Liver (tissue), 9 donors: ENCODE data around the gene SPRY2. TPM values are rescaled to one million over a fixed set of nuclear protein-coding genes. Genes with fewer than 3 reads are reported as not detected.

ENCODE experiments used
- DNase-seq: peaks from one replicate; pipeline ENCODE4 v3.0.0-alpha.2; 2017; ENCODE audit warnings: low spot score
- H3K27ac ChIP-seq, 2 donors: one replicate each; pipeline ENCODE4 v1.7.0; 2013; ENCODE audit warnings: inconsistent platforms in 2 of 2, low read length in 2 of 2, control low read depth in 1 of 2, low read depth in 1 of 2, mild to moderate bottlenecking in 1 of 2
- H3K27me3 ChIP-seq, 4 donors: one replicate each; pipeline versions ENCODE4 v1.6.1 to v1.7.0; 2013; ENCODE audit warnings: low read length in 3 of 4, inconsistent platforms in 1 of 4, mild to moderate bottlenecking in 1 of 4, moderate library complexity in 1 of 4; ENCODE audit not compliant: control insufficient read depth in 4 of 4, insufficient read depth in 4 of 4
- H3K36me3 ChIP-seq, 4 donors: one replicate each; pipeline versions ENCODE4 v1.6.1 to v1.7.0; 2013; ENCODE audit warnings: low read length in 3 of 4, mild to moderate bottlenecking in 3 of 4, low read depth in 1 of 4, moderate library complexity in 1 of 4; ENCODE audit not compliant: control insufficient read depth in 4 of 4, insufficient read depth in 3 of 4
- H3K4me1 ChIP-seq, 4 donors: one replicate each; pipeline versions ENCODE4 v1.6.1 to v1.7.0; 2013; ENCODE audit warnings: low read length in 3 of 4, mild to moderate bottlenecking in 3 of 4, moderate library complexity in 1 of 4; ENCODE audit not compliant: control insufficient read depth in 4 of 4, insufficient read depth in 4 of 4
- H3K4me3 ChIP-seq, 3 donors: one replicate each; pipeline versions ENCODE4 v1.6.1 to v1.7.0; 2013; ENCODE audit warnings: low read length in 3 of 3, control low read depth in 1 of 3, low read depth in 1 of 3, mild to moderate bottlenecking in 1 of 3
- H3K9ac ChIP-seq, 2 donors: one replicate each; pipeline ENCODE4 v1.7.0; 2013; ENCODE audit warnings: low read length in 2 of 2, mild to moderate bottlenecking in 2 of 2, moderate library complexity in 2 of 2, control low read depth in 1 of 2, low read depth in 1 of 2
- H3K9me3 ChIP-seq, 4 donors: one replicate each; pipeline versions ENCODE4 v1.6.1 to v1.7.0; 2013; ENCODE audit warnings: low read length in 3 of 4; ENCODE audit not compliant: control insufficient read depth in 4 of 4
- CTCF ChIP-seq: fragments of 150-350 bp; IDR thresholded peaks from 2 replicates; pipeline ENCODE4 v1.5.1; 2017; ENCODE audit warnings: improper control_type of control experiment, low read depth, low read length; ENCODE audit not compliant: missing input control
- EGR1 ChIP-seq, 2 donors: IDR thresholded peaks; 2 replicates each; pipeline ENCODE4 v1.6.1; 2016 to 2018; ENCODE audit warnings: antibody characterized with exemption in 2 of 2, low read depth in 2 of 2
- FOXA1 ChIP-seq: IDR thresholded peaks from 2 replicates; pipeline ENCODE4 v1.6.1; 2016; ENCODE audit warnings: antibody characterized with exemption
- GABPA ChIP-seq, 2 donors: IDR thresholded peaks in 1 of 2; conservative IDR thresholded peaks in 1 of 2; 2 replicates each; pipeline ENCODE4 v1.6.1; 2016; ENCODE audit warnings: antibody characterized with exemption in 2 of 2, mild to moderate bottlenecking in 1 of 2, moderate library complexity in 1 of 2
- HNF4A ChIP-seq, 2 donors: conservative IDR thresholded peaks; 2 replicates each; pipeline ENCODE4 v1.6.1; 2016; ENCODE audit warnings: antibody characterized with exemption in 2 of 2, mild to moderate bottlenecking in 2 of 2
- HNF4G ChIP-seq: IDR thresholded peaks from 2 replicates; pipeline ENCODE4 v1.6.1; 2016; ENCODE audit warnings: antibody characterized with exemption
- JUND ChIP-seq, 2 donors: IDR thresholded peaks; 2 replicates each; pipeline ENCODE4 v1.6.1; 2016; ENCODE audit warnings: antibody characterized with exemption in 2 of 2
- MAX ChIP-seq: IDR thresholded peaks from 2 replicates; pipeline ENCODE4 v1.6.1; 2016; ENCODE audit warnings: antibody characterized with exemption
- RAD21 ChIP-seq, 2 donors: IDR thresholded peaks; 2 replicates each; pipeline ENCODE4 v1.6.1; 2016; ENCODE audit warnings: antibody characterized with exemption in 2 of 2, mild to moderate bottlenecking in 2 of 2
- RXRA ChIP-seq, 2 donors: IDR thresholded peaks; 2 replicates each; pipeline ENCODE4 v1.6.1; 2017 to 2018; ENCODE audit warnings: antibody characterized with exemption in 2 of 2, mild to moderate bottlenecking in 1 of 2
- SP1 ChIP-seq: IDR thresholded peaks from 2 replicates; pipeline ENCODE4 v1.6.1; 2018; ENCODE audit warnings: antibody characterized with exemption, mild to moderate bottlenecking
- TAF1 ChIP-seq: conservative IDR thresholded peaks from 2 replicates; pipeline ENCODE4 v1.6.1; 2016; ENCODE audit warnings: antibody characterized with exemption, mild to moderate bottlenecking
- YY1 ChIP-seq: IDR thresholded peaks from 2 replicates; pipeline ENCODE4 v1.6.1; 2016; ENCODE audit warnings: antibody characterized with exemption, mild to moderate bottlenecking
- ZBTB33 ChIP-seq: IDR thresholded peaks from 2 replicates; pipeline ENCODE4 v1.6.1; 2016; ENCODE audit warnings: antibody characterized with exemption
- WGBS: extraction: QIAGEN DNeasy Blood & Tissue Kit; methylation state at CpG from one replicate; pipeline ENCODE4 v1.1.7; 2013; 5-methylcytosine and 5-hydroxymethylcytosine counted together
- polyA plus RNA-seq, 2 donors: library from polyadenylated mRNA; stranded (reverse) in 1 of 2; unstranded in 1 of 2; fragments of 200-250 nt in 1 of 2; fragments of >200 nt in 1 of 2; fragmentation: Nextera tagmentation in 1 of 2; extraction: Ambion mirVana in 1 of 2; gene quantifications; one replicate each; pipeline versions ENCODE4 v1.2.1 to v1.2.3, GENCODE V29; 2013 to 2015
- total RNA-seq, 2 donors: library from RNA; depleted of rRNA; stranded (reverse); fragments of >200 nt; gene quantifications; one replicate each; pipeline ENCODE4 v1.2.3, GENCODE V29; 2014
- TF ChIP-seq, protein P1 (sequence below): IDR thresholded peaks from 2 replicates; pipeline ENCODE4 v1.6.1; 2016; ENCODE audit warnings: antibody characterized with exemption
- TF ChIP-seq, protein P2 (sequence below): IDR thresholded peaks from 2 replicates; pipeline ENCODE4 v1.6.1; 2016; ENCODE audit warnings: antibody characterized with exemption, mild to moderate bottlenecking
- donor health status: healthy.
- donor health status: healthy.
- donor health status: healthy.
- donor health status: healthy.
- donor health status: healthy.

SPRY2 gene
- total and polyA plus RNA-seq, 4 donors: 4.8 to 20.1 (median 9.1) TPM

- H3K27me3 ChIP-seq: no peaks in the 10 kb centered on the region
- H3K36me3 ChIP-seq: no peaks in the 10 kb centered on the region
- no peaks in the 10 kb centered on the region for H3K4me1 ChIP-seq
- WGBS: 87% methylated on average over 3 of the region's 3 CpGs
- H3K9ac ChIP-seq: peak overlapping the region in 1 of 2 donors; percentile 13
- no peak for DNase-seq
- TF ChIP-seq, protein P1, sequence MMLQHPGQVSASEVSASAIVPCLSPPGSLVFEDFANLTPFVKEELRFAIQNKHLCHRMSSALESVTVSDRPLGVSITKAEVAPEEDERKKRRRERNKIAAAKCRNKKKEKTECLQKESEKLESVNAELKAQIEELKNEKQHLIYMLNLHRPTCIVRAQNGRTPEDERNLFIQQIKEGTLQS: no peak
- TF ChIP-seq HNF4G: no peak
- no peak for TF ChIP-seq SP1
- TF ChIP-seq ZBTB33: no peak
- no peak for TF ChIP-seq FOXA1
- no peak for TF ChIP-seq CTCF
- TF ChIP-seq HNF4A (conservative IDR thresholded peaks at IDR 0.05): no peak
- TF ChIP-seq MAX: no peak
- no peak for TF ChIP-seq RAD21 (IDR thresholded peaks at IDR 0.05)
- no peak for TF ChIP-seq GABPA (IDR thresholded peaks at IDR 0.05 in 1 of 2, conservative IDR thresholded peaks at IDR 0.05 in 1 of 2)
- TF ChIP-seq, protein P2, sequence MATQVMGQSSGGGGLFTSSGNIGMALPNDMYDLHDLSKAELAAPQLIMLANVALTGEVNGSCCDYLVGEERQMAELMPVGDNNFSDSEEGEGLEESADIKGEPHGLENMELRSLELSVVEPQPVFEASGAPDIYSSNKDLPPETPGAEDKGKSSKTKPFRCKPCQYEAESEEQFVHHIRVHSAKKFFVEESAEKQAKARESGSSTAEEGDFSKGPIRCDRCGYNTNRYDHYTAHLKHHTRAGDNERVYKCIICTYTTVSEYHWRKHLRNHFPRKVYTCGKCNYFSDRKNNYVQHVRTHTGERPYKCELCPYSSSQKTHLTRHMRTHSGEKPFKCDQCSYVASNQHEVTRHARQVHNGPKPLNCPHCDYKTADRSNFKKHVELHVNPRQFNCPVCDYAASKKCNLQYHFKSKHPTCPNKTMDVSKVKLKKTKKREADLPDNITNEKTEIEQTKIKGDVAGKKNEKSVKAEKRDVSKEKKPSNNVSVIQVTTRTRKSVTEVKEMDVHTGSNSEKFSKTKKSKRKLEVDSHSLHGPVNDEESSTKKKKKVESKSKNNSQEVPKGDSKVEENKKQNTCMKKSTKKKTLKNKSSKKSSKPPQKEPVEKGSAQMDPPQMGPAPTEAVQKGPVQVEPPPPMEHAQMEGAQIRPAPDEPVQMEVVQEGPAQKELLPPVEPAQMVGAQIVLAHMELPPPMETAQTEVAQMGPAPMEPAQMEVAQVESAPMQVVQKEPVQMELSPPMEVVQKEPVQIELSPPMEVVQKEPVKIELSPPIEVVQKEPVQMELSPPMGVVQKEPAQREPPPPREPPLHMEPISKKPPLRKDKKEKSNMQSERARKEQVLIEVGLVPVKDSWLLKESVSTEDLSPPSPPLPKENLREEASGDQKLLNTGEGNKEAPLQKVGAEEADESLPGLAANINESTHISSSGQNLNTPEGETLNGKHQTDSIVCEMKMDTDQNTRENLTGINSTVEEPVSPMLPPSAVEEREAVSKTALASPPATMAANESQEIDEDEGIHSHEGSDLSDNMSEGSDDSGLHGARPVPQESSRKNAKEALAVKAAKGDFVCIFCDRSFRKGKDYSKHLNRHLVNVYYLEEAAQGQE: no peak
- TF ChIP-seq EGR1 (IDR thresholded peaks at IDR 0.05; ENCODE audit: low read depth in 2 of 2): no peak
- no peak for TF ChIP-seq TAF1
- TF ChIP-seq JUND (IDR thresholded peaks at IDR 0.05): no peak
- no peak for TF ChIP-seq YY1
- TF ChIP-seq RXRA (IDR thresholded peaks at IDR 0.05): no peak
- no peak overlapping the region for H3K4me3 ChIP-seq
- H3K9me3 ChIP-seq: no peaks in the 10 kb centered on the region
- no peak overlapping the region for H3K27ac ChIP-seq
These were observed 34.5 kb downstream of the SPRY2 start for GRCh38 chr13:80306337-80306972.
